T follicular helper cell (primary cell): ENCODE data around the gene MRPL55.

Experiments used
- DNase-seq: peaks from one replicate; pipeline ENCODE4 v3.0.0-alpha.2; 2020; ENCODE audit warnings: low read depth

MRPL55 gene

GRCh38 chr1:228147768-228148167, 38.7 kb upstream of the MRPL55 start:
- DNase-seq, result no peak

GRCh38 chr1:228147151-228147693, 38.1 kb upstream of the MRPL55 start:
- no peak for DNase-seq

- no peak for DNase-seq
Measured at GRCh38 chr1:228146417-228147150, 37.5 kb upstream of the MRPL55 start.

GRCh38 chr1:228145463-228146416, 36.6 kb upstream of the MRPL55 start:
- DNase-seq, result no peak

- DNase-seq, result no peak
Measured at GRCh38 chr1:228144993-228145343, 35.9 kb upstream of the MRPL55 start.

- DNase-seq, result no peak
Measured at GRCh38 chr1:228144193-228144992, 35.3 kb upstream of the MRPL55 start.

- no peak for DNase-seq
Measured at GRCh38 chr1:228143480-228144192, 34.5 kb upstream of the MRPL55 start.

- DNase-seq, result no peak
Measured at GRCh38 chr1:228142701-228143136, 33.6 kb upstream of the MRPL55 start.

GRCh38 chr1:228142155-228142691, 33.1 kb upstream of the MRPL55 start:
- DNase-seq, result no peak

- DNase-seq, result no peak
Measured at GRCh38 chr1:228141226-228142044, 32.3 kb upstream of the MRPL55 start.

- no peak for DNase-seq
Measured at GRCh38 chr1:228140724-228141225, 31.7 kb upstream of the MRPL55 start.

GRCh38 chr1:228139931-228140723, 31.0 kb upstream of the MRPL55 start, which contains the start of gene GUK1:
Gene GUK1, plus strand, starts transcription at chr1:228140279. Its CDS starts 24 bp downstream, at chr1:228140303.
- peak; percentile 100 for DNase-seq

- DNase-seq, result no peak
Measured at GRCh38 chr1:228139406-228139930, 30.4 kb upstream of the MRPL55 start.

- no peak for DNase-seq
Measured at GRCh38 chr1:228136901-228137300, 27.8 kb upstream of the MRPL55 start.

- no peak for DNase-seq
Measured at GRCh38 chr1:228134591-228134990, 25.5 kb upstream of the MRPL55 start.

GRCh38 chr1:228131766-228132165, 22.7 kb upstream of the MRPL55 start:
- DNase-seq, result no peak

- no peak for DNase-seq
Measured at GRCh38 chr1:228125185-228125584, 16.1 kb upstream of the MRPL55 start.

GRCh38 chr1:228123505-228123904, 14.4 kb upstream of the MRPL55 start:
- no peak for DNase-seq
